Neural cell (in vitro differentiated cells): Measurements from ENCODE around the gene HDC.

ENCODE experiments used
- POLR2AphosphoS5 ChIP-seq: IDR thresholded peaks from 2 replicates; pipeline ENCODE4 v1.6.1; 2012
- RAD21 ChIP-seq: fragments of 450-650 bp; conservative IDR thresholded peaks from 2 replicates; pipeline ENCODE4 v1.6.1; 2014; ENCODE audit warnings: antibody characterized with exemption, mild to moderate bottlenecking, moderate library complexity
- TF ChIP-seq, protein P1 (sequence below): fragments of 450-650 bp; IDR thresholded peaks from 2 replicates; pipeline ENCODE4 v1.5.1; 2014; ENCODE audit warnings: antibody characterized with exemption, mild to moderate bottlenecking, moderate library complexity; ENCODE audit not compliant: poor library complexity, severe bottlenecking
- TF ChIP-seq, protein P2 (sequence below): IDR thresholded peaks from 2 replicates; pipeline ENCODE4 v1.6.1; 2012; ENCODE audit warnings: borderline replicate concordance

DNA sequence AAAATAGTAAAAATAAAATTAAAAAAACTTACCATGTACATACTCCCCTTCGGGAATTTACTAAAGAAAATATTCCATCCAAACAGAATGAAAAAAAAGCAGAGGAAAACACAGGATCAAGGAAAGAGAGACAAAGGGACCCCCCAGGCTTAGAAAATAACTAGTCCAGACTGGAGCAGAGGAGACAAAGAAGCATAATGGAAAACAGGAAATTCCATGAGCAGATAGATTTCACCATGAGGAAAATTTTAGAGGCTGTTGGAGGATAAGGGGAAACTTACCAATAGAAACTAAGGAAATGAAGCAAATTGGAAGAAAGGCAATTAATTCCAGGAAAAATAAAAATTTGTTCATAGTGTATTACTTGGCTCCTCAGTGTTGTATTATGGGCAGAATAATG lies 46.8 kb downstream of the HDC start:
- TF ChIP-seq, protein P1, sequence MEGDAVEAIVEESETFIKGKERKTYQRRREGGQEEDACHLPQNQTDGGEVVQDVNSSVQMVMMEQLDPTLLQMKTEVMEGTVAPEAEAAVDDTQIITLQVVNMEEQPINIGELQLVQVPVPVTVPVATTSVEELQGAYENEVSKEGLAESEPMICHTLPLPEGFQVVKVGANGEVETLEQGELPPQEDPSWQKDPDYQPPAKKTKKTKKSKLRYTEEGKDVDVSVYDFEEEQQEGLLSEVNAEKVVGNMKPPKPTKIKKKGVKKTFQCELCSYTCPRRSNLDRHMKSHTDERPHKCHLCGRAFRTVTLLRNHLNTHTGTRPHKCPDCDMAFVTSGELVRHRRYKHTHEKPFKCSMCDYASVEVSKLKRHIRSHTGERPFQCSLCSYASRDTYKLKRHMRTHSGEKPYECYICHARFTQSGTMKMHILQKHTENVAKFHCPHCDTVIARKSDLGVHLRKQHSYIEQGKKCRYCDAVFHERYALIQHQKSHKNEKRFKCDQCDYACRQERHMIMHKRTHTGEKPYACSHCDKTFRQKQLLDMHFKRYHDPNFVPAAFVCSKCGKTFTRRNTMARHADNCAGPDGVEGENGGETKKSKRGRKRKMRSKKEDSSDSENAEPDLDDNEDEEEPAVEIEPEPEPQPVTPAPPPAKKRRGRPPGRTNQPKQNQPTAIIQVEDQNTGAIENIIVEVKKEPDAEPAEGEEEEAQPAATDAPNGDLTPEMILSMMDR = no peak
- TF ChIP-seq RAD21 = no peak
- TF ChIP-seq, protein P2, sequence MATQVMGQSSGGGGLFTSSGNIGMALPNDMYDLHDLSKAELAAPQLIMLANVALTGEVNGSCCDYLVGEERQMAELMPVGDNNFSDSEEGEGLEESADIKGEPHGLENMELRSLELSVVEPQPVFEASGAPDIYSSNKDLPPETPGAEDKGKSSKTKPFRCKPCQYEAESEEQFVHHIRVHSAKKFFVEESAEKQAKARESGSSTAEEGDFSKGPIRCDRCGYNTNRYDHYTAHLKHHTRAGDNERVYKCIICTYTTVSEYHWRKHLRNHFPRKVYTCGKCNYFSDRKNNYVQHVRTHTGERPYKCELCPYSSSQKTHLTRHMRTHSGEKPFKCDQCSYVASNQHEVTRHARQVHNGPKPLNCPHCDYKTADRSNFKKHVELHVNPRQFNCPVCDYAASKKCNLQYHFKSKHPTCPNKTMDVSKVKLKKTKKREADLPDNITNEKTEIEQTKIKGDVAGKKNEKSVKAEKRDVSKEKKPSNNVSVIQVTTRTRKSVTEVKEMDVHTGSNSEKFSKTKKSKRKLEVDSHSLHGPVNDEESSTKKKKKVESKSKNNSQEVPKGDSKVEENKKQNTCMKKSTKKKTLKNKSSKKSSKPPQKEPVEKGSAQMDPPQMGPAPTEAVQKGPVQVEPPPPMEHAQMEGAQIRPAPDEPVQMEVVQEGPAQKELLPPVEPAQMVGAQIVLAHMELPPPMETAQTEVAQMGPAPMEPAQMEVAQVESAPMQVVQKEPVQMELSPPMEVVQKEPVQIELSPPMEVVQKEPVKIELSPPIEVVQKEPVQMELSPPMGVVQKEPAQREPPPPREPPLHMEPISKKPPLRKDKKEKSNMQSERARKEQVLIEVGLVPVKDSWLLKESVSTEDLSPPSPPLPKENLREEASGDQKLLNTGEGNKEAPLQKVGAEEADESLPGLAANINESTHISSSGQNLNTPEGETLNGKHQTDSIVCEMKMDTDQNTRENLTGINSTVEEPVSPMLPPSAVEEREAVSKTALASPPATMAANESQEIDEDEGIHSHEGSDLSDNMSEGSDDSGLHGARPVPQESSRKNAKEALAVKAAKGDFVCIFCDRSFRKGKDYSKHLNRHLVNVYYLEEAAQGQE = no peak
- no peak for TF ChIP-seq POLR2AphosphoS5
